ENCODE data around the gene DNAI7.

DNAI7 gene

DNA sequence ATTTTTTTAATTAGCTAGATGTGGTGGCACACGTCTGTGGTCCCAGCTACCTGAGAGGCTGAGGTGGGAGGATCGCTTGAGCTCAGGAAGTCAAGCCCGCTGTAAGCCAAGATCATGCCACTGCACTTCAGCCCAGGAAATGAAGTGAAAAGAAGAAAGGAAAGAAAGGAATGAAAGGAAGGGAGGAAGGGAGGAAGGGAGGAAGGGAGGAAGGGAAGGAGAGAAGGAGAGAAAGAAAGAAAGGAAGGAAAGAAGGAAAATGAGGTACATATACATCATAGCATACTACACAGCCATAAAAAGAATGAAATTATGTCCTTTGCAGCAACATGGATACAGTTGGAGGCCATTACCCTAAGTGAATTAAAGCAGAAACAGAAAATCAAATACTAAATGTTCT lies 12.2 kb downstream of the DNAI7 start:
- no peak for DNase-seq

DNA sequence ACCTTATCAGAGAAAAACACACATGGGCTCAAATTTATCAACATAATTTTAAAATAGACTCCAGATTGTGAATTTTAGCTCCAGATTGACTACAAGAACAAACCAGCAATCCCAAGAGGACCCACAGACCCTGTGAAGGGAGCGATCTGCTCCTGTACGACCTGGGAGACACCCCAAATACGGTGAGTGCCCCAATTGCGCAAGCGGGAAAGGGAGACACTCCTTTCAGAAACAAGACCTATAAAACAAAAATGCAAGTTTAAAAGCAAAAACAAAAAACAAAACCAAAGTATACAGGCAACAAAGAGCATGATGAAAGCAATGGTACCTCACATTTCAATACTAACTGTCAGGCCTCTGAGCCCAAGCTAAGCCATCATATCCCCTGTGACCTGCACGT lies 32.1 kb downstream of the DNAI7 start:
- DNase-seq: no peak

DNA sequence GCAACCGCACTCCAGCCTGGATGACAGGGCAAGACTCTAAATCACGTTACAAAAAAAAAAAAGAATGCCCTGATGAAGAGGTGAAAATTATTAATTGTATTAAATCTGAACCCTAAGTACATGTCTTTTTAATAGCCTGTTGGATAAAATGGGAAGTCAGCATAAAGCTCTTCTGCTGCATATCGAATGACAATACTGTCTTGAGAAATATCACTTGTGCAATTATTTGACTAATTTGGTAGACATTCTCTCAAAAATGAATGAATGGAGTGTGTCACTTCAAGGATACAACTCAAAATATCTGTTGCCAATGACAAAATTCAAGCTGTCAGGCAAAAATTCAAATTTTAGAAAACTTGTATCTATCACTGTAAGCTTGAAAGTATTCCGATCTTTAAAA lies 38.9 kb downstream of the DNAI7 start:
- DNase-seq: no peak

DNA sequence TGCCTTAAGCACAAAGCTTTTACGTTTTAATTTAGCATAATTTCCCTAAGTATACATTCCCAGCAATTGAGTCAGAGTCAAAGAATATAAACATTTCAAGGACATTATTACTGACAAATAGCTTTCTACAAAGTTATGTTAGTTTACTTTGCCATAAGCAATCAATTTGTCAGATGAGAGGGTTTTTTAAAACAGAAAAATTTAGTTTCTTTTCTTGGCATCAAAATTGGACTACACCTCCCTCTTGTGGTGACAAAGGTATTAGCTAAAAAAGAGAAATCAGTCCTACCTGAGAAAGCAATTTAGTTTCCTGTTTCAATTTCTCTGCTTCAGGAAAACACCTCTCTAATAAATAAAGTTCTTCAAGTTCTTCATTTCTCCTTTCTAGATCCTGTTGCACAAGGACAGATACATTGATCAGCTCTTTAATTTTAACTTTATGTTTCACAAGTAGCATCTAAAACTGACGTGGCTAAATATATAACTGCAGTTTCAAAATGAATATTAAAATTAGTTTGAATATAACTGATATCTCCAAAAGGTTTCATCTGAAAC lies 39.9 kb downstream of the DNAI7 start:
- peak; percentile 31 for DNase-seq

DNA sequence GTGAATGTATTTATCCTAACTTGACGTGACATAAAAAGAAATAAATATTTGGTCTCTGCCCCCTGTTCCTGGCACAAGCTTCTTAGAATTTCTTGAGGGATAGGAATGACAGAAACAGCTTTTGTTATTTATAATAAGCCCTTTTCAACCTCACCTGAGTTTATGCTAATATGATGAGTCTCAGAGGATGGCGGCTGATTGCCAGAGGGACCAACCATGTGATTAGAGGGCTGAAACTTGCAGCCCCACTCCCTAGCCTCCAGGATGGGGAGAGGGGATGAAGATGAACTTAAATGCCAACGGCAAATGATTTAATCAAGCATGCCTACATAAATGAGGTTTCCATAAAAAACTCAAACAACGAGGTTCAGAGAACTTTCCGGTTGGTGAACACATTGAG lies 42.9 kb downstream of the DNAI7 start:
- no peak for DNase-seq

DNA sequence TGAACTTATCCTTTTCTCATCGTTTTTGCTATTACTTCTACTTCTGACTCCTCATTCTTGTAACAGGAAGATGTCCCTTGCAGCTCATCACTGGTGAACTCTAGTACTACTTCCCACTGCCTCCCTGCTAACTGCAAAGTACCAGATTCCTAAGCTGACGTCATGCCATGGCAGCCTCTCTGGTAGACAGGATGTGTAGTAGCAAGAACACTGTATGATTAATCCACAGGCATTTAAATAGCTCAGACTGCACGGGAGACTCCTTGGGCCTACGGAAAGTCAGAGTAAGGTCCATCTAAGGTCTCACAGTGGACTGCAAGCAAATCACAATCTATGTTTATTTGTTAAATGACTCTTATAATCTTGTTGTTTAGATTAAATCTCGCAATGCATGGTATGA lies 43.5 kb downstream of the DNAI7 start:
- peak; percentile 96 for DNase-seq

DNA sequence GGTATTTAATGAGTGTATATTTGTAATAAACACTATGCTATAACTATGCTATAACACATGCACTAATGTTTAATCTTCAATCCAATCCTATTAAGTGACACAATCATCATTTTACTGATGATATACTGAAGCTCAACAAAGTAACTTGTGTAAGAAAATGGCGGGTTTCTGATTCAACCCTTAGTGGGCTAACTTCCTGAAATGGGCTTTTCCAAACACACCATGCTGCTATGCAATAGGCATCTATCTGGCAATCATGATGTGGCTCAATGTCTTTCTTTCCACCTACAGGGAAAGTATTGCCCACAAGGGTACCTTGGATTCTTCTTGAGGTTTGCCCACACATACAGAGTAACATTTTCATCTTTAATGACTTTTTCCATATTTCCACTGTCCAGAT lies 48.3 kb downstream of the DNAI7 start:
- no peak for DNase-seq

DNA sequence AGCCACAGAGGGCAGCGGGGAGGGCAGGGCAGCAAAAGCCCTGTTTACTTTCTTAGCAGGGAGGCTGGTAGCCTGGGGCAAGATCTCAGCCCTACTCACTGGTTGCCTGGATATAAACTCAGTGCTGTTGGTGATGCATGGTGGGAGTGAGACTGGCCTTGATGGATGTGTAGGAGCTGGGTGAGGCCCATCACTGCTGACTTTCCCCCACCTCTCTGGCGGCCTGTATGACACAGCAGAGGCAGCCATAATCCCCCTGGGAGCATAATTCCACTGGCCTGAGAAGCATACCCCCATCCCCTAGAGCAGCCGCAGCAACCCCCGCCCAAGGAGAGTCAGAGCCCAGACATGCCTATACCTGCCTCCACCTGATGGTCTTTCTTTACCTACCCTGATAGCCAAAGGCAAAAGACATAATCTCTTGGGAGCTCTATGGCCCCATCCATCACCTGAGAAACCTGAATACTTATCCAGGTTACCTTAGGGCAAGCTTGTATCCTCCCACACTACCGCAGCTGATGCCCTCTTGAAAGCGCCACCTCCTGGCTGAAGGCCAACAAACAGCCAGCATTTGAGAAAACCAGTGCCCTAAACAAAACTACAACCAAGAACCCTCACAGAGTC lies 59.3 kb downstream of the DNAI7 start:
- no peak for DNase-seq

DNA sequence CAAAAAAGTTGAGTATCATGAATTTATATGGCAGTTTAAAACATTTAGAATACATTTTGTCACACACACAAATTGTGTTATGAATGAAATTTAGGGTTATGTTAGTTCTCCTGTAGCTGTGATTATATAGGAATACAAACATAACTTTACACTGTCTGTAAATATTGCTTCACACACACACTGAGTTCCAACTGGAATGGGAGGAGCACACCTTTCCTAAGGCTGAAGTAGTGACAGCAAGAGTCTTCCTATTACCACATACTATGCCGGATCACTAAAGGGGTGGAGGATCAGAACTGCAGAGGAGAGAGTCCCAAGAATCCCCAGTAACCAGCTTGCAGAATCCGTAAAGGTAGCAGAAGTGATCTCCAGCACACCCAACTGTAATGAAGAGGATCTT lies 63.7 kb downstream of the DNAI7 start:
- DNase-seq: no peak

DNA sequence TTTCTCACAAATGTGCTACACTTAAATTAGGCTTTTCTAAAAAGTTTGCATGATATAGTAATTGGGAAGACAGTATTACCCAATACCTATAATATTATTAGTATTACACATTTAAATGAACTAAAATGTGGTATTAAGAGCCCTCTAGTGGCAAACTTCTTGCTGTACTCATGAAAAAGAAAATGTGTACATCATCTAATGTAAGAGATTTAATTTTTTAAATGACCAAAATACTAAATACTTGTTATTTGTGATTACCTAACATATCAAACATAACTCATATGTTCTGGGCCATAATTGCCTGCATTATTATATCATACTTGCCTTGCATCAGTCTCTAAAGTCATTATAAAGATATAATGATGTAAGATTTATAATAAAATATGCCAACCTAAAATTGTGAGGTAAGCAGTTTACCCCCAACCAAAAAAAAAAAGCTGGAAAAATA lies 64.2 kb downstream of the DNAI7 start:
- peak; percentile 75 for DNase-seq

DNA sequence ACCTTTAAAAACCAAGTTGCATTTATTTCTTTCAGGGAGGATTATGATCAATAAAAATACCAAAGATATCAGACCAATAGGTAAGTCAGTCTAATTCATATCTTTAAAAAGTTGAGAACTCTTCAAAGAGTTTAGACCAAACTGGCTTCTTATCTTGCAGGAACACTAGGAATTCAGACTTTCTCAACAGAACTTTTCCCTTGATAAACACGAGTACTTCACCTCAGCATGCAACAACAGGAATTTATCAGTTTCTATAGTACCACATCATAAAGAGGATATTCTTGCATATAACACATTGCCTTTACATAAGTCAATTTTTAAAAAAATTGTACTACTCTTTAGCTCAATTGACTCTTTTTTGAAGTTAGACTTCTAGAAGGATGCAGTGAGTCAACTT lies 68.2 kb downstream of the DNAI7 start:
- no peak for DNase-seq

DNA sequence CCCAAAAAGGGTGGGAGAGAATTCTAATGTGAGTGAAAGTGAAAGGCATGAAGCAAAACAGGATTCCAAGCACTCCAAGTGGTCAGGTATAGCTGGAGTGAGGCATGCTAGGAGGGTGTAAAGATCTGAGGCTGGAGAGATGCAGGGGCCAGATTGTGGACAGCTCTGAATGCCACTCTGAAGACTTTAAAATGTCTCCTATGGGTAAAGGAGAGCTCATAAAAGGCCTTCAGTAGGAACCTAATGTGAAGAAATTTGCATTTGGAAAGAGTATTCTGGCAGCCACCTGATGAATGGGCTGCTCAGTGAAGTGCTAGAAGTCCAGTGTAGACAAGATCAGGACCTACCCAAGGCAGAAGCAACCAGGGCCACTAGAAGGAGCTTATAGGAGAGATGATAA lies 68.9 kb downstream of the DNAI7 start:
- DNase-seq: no peak

DNA sequence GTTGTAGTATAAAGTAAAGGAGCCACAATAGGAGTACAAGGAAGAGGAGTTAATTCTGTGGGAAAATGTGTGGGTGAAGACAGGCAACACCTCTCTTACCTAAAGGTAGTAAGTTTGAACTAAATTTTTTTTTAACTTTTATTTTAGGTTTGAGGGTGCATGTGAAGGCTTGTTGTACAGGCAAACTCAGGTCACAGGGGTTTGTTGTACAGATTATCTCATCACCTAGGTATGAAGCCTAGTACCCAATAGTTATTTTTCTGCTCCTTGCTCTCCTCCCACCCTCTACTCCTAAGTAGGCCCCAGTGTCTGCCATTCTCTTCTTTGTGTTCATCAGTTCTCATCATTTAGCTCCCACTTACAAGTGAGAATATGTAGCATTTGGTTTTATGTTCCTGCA lies 70.5 kb downstream of the DNAI7 start:
- no peak for DNase-seq

DNA sequence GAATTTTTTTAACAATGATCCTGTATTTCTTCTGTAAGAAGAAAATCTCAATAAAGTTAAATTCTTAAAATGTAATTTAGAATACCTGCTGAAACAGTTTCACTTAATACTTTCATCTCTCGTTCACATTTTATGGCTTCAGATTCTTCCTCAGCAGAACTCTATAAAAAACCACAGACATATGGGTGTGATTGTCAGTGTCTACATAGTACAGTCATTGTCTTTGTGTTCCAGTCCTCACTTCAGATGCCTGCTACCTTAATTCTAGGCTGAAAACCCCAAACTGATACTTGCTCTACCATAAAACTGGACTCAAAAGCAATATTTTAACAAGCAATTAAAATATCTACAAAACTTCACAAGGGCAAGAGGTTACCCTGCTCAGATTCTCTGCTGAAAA lies 71.8 kb downstream of the DNAI7 start:
- DNase-seq: no peak

DNA sequence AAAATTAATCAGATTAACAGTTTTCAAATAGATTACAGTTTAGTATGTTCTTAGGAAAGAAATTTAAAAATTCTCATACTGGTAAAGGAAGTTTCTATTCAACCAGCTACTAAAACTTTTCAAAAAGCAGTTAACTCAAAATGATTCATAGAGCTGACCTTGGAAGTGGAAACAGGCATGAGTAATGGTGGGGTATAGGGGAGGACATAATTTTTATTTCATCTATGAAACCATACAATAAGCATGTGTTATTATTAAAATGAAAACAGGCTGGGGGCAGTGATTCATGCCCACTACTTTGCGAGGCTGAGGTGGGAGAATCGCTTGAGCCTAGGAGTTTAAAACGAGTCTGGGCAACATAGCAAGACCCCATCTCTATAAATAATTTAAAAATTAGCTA lies 73.0 kb downstream of the DNAI7 start:
- DNase-seq: no peak

DNA sequence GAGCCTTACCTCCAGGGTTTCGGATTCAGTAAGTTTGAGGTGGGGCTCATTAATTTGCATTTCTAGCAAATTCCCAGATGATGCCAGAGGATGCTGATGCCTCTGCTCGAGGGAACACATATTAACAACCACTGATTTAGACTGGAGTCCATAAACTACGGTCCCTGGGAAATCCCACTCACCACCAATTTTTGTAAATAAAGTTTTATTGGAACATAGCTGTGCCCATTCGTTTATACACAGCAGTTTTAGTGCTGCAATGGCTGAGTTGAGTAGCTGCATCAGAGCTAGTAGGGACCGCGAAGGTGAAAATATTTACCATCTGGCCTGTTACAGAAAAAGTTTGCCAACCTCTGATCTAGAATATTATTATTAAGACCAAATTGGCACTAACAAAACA lies 73.8 kb downstream of the DNAI7 start:
- DNase-seq: no peak

DNA sequence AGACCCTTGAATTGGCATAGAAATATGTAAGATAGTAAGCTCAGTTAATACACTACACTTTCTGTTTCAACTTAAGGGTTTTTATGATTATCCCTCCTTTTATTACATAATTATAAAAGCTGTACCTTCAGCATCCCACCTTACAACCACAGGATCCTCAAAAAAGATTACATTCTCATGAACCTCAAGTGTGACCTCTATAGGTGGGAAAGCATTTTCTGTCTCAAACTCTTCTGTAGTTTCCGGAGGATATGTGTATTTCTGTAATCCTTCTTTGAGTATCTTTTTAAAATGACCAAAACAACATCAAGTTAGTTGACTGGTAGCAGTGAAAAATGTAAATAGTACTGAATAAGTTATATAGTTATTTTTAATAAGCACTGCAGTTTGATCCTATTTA lies 75.9 kb downstream of the DNAI7 start:
- DNase-seq: no peak

DNA sequence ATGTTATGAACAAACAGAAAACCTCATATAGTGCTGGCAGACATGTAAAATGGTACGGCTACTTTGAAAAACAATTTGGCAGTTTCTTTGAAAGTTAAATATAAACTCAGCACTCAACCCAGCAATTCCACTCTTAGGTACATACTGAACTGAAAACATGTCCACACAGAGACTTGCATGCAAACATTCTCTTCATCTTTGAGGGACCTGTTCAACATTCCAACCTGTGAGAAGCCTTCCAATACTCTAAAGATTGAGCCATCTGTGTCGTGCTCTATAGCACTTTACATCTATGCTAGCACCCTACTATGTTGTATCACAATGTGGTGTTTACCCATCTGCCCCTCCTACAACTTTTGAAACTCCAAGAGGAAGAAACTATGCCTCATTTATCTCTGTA lies 79.3 kb downstream of the DNAI7 start:
- DNase-seq: no peak

DNA sequence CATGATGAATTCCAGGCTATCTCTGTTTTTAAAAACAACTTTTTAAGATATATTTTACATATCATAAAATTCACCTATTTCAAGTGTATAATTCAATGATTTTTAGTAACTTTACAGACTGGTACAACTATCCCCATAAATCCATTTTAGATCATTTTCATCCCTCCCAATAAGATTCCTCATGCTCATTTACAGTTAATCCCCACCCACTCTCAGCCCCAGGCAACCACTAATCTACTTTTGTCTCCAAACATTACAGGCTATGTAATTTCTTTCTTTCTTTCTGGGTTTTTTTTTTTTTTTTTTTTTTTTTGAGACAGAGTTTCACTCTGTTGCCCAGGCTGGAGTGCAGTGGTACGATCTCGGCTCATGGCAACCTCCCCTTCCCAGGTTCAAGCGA lies 81.3 kb downstream of the DNAI7 start:
- no peak for DNase-seq

DNA sequence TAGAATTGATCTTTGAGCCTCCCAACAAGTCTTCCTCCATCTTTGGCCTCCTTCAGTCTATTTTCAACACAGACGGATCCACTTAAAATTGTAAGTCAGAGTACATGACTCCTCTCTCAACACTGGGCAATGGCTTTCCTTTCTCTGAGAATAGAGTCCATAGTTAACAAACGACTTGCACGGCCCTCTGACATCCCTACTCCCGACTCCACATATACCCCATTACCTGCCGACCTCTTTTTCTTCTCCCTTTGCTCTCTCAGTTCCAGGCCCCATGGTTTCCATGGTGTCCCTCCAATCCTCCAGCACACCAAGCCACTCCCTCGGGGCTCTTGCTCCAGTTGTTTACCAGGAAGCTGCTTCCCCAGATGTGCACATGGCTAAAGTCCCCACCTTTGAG lies 84.7 kb downstream of the DNAI7 start:
- DNase-seq: no peak

DNA sequence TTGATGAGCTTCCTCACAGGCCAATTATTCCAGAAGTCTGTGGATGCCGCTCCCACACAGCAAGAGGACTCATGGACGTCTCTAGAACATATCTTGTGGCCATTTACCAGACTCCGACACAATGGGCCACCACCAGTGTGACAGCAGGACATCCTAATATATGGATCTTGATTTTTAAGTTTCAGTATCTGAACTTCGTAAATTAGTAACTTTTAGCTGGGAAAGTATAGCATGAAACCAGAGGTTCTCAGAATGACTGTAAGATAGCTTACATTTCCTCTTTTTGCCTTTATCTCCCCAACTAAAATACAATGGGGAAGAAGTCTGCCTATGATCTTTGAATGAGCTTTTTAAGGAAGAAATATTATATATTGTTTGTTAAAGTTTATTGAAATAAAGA lies 87.0 kb downstream of the DNAI7 start:
- no peak for DNase-seq

DNA sequence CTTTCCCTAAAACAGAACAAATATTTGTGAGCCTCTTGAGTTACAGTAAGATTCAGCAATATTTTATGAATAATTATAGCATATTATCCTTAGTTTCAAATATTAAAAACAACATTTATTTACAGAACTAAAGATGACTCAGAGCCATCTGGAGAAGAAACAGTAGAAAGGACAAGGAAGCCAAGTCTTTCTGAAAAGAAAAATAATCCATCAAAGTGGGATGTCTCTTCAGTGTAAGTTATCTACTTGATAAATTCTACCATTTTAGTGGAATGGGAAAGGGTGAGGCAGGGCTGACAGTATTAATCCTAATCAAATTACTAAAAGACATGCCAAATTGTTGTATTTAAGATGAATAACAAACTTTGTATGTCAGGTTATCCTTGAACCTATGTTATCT lies 88.1 kb downstream of the DNAI7 start:
- no peak for DNase-seq

DNA sequence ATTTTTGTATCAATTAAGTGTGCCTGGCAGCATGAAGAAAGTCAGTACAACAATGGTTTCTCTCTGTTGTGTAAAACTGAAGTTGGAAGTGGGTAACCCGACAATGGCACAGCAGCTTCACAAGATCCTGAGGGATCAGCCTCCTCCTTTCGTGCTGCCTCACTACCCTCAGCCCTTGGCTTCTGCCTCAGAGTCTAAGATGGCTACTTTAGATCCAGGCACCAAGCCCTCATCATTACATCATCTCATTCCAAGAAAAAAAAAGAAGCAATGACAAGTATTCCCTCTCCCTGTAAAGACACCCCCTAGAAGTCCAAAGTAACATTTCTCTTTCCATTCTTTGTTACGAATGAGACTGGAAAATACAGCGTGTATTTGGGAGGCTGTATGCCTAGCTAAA lies 92.6 kb downstream of the DNAI7 start:
- DNase-seq: no peak

DNA sequence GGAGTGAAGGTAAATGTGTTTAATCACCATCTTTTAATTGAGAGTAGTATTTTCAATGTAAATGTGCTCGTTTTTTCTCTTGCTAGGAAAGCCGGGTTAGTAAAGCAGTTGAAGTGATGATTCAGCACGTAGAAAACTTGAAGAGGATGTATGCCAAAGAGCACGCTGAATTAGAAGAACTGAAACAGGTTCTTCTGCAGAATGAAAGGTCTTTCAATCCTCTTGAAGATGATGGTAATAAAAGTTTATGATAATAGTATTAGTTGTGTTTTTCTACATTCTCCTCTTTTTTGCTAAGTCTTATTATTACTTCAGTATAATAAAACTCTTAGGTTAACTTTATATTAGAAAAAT lies 93.9 kb downstream of the DNAI7 start:
- DNase-seq: no peak

DNA sequence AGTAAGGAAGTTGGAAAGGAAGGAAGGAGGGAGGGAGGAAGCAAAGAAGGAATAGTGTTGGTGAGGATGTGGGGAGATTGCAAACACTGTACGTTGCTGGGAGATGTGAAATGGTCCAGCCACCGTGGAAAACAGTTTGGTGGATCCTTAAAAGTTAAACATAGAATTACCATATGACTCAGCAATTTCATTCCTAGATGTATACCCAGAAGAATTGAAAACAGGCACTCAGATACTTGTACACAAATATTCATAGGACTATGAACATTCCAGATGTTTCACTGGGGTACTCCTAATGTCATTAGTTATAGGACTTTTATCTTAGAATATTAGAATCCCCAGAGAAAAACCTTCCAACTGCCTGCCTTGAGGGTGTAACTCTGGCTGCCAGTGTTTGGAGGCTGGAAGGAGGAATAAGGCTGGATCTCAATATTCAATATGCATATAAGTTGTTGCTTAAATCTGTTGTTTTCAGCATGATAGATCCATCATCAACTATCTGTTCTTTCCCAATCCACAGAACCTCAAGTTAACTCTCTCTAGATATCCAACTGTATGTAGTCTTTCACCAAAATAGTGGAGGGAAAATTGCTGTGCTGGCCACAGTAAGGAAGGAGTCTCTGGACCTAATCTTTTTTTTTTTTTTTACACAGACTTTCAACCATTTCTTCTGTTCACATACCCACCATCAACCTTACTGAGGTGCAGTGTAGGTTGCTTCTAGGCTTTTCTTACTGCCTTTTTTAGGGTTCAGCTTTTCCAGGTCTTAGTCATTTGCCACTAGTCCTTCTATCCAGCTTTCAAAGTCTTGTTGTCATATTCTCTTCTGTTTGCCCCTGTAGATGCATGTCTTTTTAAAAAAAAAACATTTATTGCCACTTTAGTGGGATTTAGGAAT lies 94.5 kb downstream of the DNAI7 start:
- DNase-seq: no peak

Measured in amniotic stem cell (primary cell).